HepG2 (cell line): ENCODE measurements around the gene CRADD. TPM values are rescaled to one million over a fixed set of nuclear protein-coding genes. Genes with fewer than 3 reads are reported as not detected.
A peak's percentile ranks its signal among the peaks of the same experiment; 100 is the strongest.

Experiments
- CC2D1A ChIP-seq: sonication (generic); formaldehyde crosslinking; IDR thresholded peaks from 2 replicates; pipeline ENCODE4 v1.8.1; 2023; ENCODE audit warnings: mild to moderate bottlenecking, missing genetic modification reagents
- CCDC6 ChIP-seq: sonication (generic); formaldehyde crosslinking; IDR thresholded peaks from 2 replicates; pipeline ENCODE4 v1.8.1; 2022; ENCODE audit warnings: mild to moderate bottlenecking, missing genetic modification reagents, moderate library complexity
- FOXJ3 ChIP-seq: sonication (generic); formaldehyde crosslinking; IDR thresholded peaks from 2 replicates; pipeline ENCODE4 v1.4.0; 2020; ENCODE audit warnings: missing genetic modification reagents, mild to moderate bottlenecking, borderline replicate concordance
- HNRNPLL ChIP-seq: fragments of 200-400 bp; formaldehyde crosslinking; IDR thresholded peaks from 2 replicates; pipeline ENCODE4 v1.6.1; 2017; ENCODE audit warnings: mild to moderate bottlenecking, low read depth, low read length; ENCODE audit not compliant: poor library complexity, severe bottlenecking
- JUN ChIP-seq: sonication (generic); formaldehyde crosslinking; IDR thresholded peaks from 2 replicates; pipeline ENCODE4 v1.4.0; 2020; ENCODE audit warnings: mild to moderate bottlenecking, missing genetic modification reagents
- JUND ChIP-seq: sonication (generic); formaldehyde crosslinking; IDR thresholded peaks from 2 replicates; pipeline ENCODE4 v1.8.0; 2022; ENCODE audit warnings: mild to moderate bottlenecking, missing genetic modification reagents
- ZC3H4 ChIP-seq: sonication (generic); formaldehyde crosslinking; IDR thresholded peaks from 2 replicates; pipeline ENCODE4 v1.4.0; 2020; ENCODE audit warnings: missing genetic modification reagents, borderline replicate concordance
- ZFP36L1 ChIP-seq: sonication (generic); formaldehyde crosslinking; IDR thresholded peaks from 2 replicates; pipeline ENCODE4 v1.8.0; 2022; ENCODE audit warnings: mild to moderate bottlenecking, missing genetic modification reagents, moderate library complexity
- ZFP82 ChIP-seq: sonication (generic); formaldehyde crosslinking; IDR thresholded peaks from 2 replicates; pipeline ENCODE4 v1.5.1; 2020; ENCODE audit warnings: mild to moderate bottlenecking, missing genetic modification reagents, borderline replicate concordance
- ZNF282 ChIP-seq: fragments of 450-650 bp; IDR thresholded peaks from 2 replicates; pipeline ENCODE4 v1.6.1; 2018; ENCODE audit not compliant: partially characterized antibody
- ZNF547 ChIP-seq: sonication (generic); formaldehyde crosslinking; IDR thresholded peaks from 2 replicates; pipeline ENCODE4 v1.5.1; 2020; ENCODE audit warnings: mild to moderate bottlenecking, missing genetic modification reagents
- polyA plus RNA-seq, 8 experiments: library from polyadenylated mRNA; depleted of rRNA in 3 of 8; stranded (reverse) in 7 of 8; unstranded in 1 of 8; fragments of >200 nt; fragmentation: Illumina TruSeq in 4 of 8; extraction: Trizol in 4 of 8; gene quantifications; 2 replicates each; pipeline versions ENCODE4 v1.2.1 to v1.2.3, GENCODE V29; 2011 to 2016; ENCODE audit warnings: low read depth in 4 of 8, missing spikeins in 1 of 8, mixed read lengths in 1 of 8; ENCODE audit not compliant: insufficient read depth in 1 of 8
- total RNA-seq, 5 experiments: library from RNA; depleted of rRNA; stranded (reverse); fragments of >200 nt; fragmentation: Illumina TruSeq; extraction: Trizol; gene quantifications; 2 replicates each; pipeline ENCODE4 v1.2.3, GENCODE V29; 2016; ENCODE audit warnings: low read depth in 1 of 5
- TF ChIP-seq, protein P1 (sequence below): sonication (generic); formaldehyde crosslinking; IDR thresholded peaks from 2 replicates; pipeline ENCODE4 v1.5.0; 2020; ENCODE audit warnings: mild to moderate bottlenecking, missing genetic modification reagents, moderate library complexity
- TF ChIP-seq, protein P2 (sequence below): sonication (generic); formaldehyde crosslinking; IDR thresholded peaks from 2 replicates; pipeline ENCODE4 v1.8.0; 2022; ENCODE audit warnings: mild to moderate bottlenecking, missing genetic modification reagents, borderline replicate concordance
- TF ChIP-seq, protein P3 (sequence below): fragments of 450-650 bp; IDR thresholded peaks from 2 replicates; pipeline ENCODE4 v1.6.1; 2016
- TF ChIP-seq, protein P4 (sequence below): sonication (generic); formaldehyde crosslinking; IDR thresholded peaks from 2 replicates; pipeline ENCODE4 v1.8.0; 2022; ENCODE audit warnings: missing genetic modification reagents, mild to moderate bottlenecking, inconsistent platforms, borderline replicate concordance
- TF ChIP-seq, protein P5 (sequence below): IDR thresholded peaks from 2 replicates; pipeline ENCODE4 v1.6.1; 2018; ENCODE audit warnings: missing genetic modification reagents
- TF ChIP-seq, protein P6 (sequence below): sonication (generic); formaldehyde crosslinking; conservative IDR thresholded peaks from 2 replicates; pipeline ENCODE4 v1.8.0; 2022; ENCODE audit warnings: low read depth, missing genetic modification reagents

Gene CRADD
- total and polyA plus RNA-seq, 2 of the 13 experiments (the other 11 are each of a cell fraction or from before 2014, with no cell fraction given), result 12.4 to 18.8 TPM

DNA sequence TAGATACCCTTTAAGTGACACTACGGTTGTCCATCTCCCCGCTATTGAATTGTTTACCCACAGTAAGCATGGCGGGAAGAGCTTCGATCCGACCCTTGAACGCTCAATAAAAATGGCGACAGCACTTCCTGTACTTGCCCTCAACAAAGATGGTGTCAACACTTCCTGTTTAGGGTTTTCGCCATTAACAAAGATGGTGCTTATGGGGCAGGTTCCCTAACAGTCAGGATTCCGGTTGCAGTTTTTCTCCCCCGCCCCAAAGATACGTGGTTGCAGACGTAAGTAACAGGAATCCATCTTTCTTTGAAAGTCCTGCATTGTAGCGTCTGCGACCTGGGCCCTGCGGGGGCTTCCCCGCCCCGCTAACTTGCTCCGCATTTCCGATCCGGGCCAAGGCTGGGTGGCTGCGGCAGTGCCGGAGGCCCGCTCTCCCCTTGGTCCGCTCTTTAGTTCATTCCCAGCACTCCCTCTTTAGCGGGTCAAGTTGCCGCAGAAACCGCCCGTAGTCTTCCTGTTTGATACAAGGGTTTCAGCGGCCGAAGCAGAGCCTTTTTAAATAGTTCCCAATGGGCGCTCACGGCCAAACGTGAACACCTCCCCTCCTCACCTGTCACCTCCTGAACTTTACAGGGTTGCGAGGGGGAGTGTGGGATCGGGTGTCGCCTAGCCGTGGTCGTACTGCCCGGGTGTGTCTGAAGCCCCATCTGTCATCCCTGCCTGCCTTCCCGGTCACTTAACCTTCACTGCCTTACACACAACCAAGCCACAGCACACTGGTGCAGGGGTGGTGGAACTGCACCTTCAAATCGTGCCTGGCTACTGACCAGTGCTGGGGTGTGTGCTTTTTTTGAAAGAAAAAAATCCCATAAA lies at the start of gene CRADD (continued):
- TF ChIP-seq, protein P1, sequence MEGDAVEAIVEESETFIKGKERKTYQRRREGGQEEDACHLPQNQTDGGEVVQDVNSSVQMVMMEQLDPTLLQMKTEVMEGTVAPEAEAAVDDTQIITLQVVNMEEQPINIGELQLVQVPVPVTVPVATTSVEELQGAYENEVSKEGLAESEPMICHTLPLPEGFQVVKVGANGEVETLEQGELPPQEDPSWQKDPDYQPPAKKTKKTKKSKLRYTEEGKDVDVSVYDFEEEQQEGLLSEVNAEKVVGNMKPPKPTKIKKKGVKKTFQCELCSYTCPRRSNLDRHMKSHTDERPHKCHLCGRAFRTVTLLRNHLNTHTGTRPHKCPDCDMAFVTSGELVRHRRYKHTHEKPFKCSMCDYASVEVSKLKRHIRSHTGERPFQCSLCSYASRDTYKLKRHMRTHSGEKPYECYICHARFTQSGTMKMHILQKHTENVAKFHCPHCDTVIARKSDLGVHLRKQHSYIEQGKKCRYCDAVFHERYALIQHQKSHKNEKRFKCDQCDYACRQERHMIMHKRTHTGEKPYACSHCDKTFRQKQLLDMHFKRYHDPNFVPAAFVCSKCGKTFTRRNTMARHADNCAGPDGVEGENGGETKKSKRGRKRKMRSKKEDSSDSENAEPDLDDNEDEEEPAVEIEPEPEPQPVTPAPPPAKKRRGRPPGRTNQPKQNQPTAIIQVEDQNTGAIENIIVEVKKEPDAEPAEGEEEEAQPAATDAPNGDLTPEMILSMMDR (CRISPR knock-in tag), result peak; percentile 3; the same call in 1 of the 2 replicates
- TF ChIP-seq, protein P2, sequence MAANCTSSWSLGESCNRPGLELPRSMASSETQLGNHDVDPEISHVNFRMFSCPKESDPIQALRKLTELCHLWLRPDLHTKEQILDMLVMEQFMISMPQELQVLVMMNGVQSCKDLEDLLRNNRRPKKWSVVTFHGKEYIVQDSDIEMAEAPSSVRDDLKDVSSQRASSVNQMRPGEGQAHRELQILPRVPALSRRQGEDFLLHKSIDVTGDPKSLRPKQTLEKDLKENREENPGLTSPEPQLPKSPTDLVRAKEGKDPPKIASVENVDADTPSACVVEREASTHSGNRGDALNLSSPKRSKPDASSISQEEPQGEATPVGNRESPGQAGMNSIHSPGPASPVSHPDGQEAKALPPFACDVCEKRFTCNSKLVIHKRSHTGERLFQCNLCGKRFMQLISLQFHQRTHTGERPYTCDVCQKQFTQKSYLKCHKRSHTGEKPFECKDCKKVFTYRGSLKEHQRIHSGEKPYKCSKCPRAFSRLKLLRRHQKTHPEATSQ, result peak; percentile 83
- TF ChIP-seq JUN (CRISPR knock-in tag), result no peak
- peak; percentile 60; the same call in 1 of the 2 replicates for TF ChIP-seq FOXJ3 (CRISPR knock-in tag)
- TF ChIP-seq, protein P3, sequence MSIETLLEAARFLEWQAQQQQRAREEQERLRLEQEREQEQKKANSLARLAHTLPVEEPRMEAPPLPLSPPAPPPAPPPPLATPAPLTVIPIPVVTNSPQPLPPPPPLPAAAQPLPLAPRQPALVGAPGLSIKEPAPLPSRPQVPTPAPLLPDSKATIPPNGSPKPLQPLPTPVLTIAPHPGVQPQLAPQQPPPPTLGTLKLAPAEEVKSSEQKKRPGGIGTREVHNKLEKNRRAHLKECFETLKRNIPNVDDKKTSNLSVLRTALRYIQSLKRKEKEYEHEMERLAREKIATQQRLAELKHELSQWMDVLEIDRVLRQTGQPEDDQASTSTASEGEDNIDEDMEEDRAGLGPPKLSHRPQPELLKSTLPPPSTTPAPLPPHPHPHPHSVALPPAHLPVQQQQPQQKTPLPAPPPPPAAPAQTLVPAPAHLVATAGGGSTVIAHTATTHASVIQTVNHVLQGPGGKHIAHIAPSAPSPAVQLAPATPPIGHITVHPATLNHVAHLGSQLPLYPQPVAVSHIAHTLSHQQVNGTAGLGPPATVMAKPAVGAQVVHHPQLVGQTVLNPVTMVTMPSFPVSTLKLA, result no peak
- TF ChIP-seq CC2D1A (CRISPR knock-in tag), result no peak
- TF ChIP-seq ZNF547 (CRISPR knock-in tag), result peak; percentile 67; the same call in 1 of the 2 replicates
- TF ChIP-seq ZFP82, result no peak
- TF ChIP-seq CCDC6 (CRISPR knock-in tag), result no peak
- TF ChIP-seq, protein P4, sequence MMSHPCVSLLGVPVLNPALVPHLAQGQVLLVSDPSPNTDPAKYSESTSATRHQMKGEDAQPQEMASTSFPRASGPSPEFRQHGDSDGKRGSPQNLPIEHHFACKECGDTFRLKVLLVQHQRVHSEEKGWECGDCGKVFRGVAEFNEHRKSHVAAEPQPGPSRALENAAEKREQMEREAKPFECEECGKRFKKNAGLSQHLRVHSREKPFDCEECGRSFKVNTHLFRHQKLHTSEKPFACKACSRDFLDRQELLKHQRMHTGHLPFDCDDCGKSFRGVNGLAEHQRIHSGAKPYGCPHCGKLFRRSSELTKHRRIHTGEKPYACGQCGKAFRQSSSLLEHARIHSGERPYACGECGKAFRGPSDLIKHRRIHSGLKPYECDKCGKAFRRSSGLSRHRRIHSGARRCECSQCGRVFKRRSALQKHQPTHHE (CRISPR knock-in tag), result no peak; the same call in 1 of the 2 replicates
- peak; percentile 54; the same call in 1 of the 2 replicates for TF ChIP-seq ZC3H4 (CRISPR knock-in tag)
- TF ChIP-seq, protein P5, sequence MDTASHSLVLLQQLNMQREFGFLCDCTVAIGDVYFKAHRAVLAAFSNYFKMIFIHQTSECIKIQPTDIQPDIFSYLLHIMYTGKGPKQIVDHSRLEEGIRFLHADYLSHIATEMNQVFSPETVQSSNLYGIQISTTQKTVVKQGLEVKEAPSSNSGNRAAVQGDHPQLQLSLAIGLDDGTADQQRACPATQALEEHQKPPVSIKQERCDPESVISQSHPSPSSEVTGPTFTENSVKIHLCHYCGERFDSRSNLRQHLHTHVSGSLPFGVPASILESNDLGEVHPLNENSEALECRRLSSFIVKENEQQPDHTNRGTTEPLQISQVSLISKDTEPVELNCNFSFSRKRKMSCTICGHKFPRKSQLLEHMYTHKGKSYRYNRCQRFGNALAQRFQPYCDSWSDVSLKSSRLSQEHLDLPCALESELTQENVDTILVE, result peak; percentile 29; the same call in 1 of the 2 replicates
- TF ChIP-seq JUND (CRISPR knock-in tag), result no peak
- TF ChIP-seq, protein P6, sequence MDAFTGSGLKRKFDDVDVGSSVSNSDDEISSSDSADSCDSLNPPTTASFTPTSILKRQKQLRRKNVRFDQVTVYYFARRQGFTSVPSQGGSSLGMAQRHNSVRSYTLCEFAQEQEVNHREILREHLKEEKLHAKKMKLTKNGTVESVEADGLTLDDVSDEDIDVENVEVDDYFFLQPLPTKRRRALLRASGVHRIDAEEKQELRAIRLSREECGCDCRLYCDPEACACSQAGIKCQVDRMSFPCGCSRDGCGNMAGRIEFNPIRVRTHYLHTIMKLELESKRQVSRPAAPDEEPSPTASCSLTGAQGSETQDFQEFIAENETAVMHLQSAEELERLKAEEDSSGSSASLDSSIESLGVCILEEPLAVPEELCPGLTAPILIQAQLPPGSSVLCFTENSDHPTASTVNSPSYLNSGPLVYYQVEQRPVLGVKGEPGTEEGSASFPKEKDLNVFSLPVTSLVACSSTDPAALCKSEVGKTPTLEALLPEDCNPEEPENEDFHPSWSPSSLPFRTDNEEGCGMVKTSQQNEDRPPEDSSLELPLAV, result no peak
- peak; percentile 78 for TF ChIP-seq HNRNPLL
- peak; percentile 44; the same call in 1 of the 2 replicates for TF ChIP-seq ZFP36L1 (CRISPR knock-in tag)
- no peak for TF ChIP-seq ZNF282
